ENCODE measurements around the gene TMEM18. TPM values are rescaled to one million over a fixed set of nuclear protein-coding genes. Genes with fewer than 3 reads are reported as not detected.
"Not testable (repeated sequence)": the region's sequence is repeated elsewhere in the genome, so short reads cannot be mapped to it uniquely, and the experiment has no call there.

The TMEM18 gene
- 24.8 TPM for total RNA-seq (ENCODE audit: insufficient read depth, low replicate concordance)

GRCh38 chr2:677056-677958 lies at the start of gene TMEM18:
Gene TMEM18 (minus strand): TSS chr2:677406. CDS start chr2:677345, 61 bp downstream.
- peak; percentile 99 for DNase-seq (ENCODE audit: low spot score)

- DNase-seq (ENCODE audit: low spot score), result no peak
Measured at GRCh38 chr2:726169-726568, 49.0 kb upstream of the TMEM18 start.

GRCh38 chr2:725468-725867 lies 48.3 kb upstream of the TMEM18 start:
- DNase-seq (ENCODE audit: low spot score), result no peak

- DNase-seq (ENCODE audit: low spot score), result no peak
Measured at GRCh38 chr2:723761-724160, 46.6 kb upstream of the TMEM18 start.

- no peak for DNase-seq (ENCODE audit: low spot score)
Measured at GRCh38 chr2:720842-721241, 43.6 kb upstream of the TMEM18 start.

GRCh38 chr2:719734-720133 lies 42.5 kb upstream of the TMEM18 start:
- no peak for DNase-seq (ENCODE audit: low spot score)

- DNase-seq (ENCODE audit: low spot score), result no peak
Measured at GRCh38 chr2:719191-719590, 42.0 kb upstream of the TMEM18 start.

- DNase-seq (ENCODE audit: low spot score), result no peak
Measured at GRCh38 chr2:717661-718060, 40.5 kb upstream of the TMEM18 start.

GRCh38 chr2:715854-716560 lies 38.8 kb upstream of the TMEM18 start:
- DNase-seq (ENCODE audit: low spot score), result no peak

- no peak for DNase-seq (ENCODE audit: low spot score)
Measured at GRCh38 chr2:715038-715437, 37.8 kb upstream of the TMEM18 start.

- DNase-seq (ENCODE audit: low spot score), result peak; percentile 54
Measured at GRCh38 chr2:714005-714741, 37.0 kb upstream of the TMEM18 start.

GRCh38 chr2:710867-711665 lies 33.9 kb upstream of the TMEM18 start:
- no peak for DNase-seq (ENCODE audit: low spot score)

GRCh38 chr2:709138-709765 lies 32.0 kb upstream of the TMEM18 start:
- DNase-seq (ENCODE audit: low spot score), result no peak

GRCh38 chr2:708667-709066 lies 31.5 kb upstream of the TMEM18 start:
- DNase-seq (ENCODE audit: low spot score), result no peak

- DNase-seq (ENCODE audit: low spot score), result no peak
Measured at GRCh38 chr2:705971-706511, 28.8 kb upstream of the TMEM18 start.

- DNase-seq (ENCODE audit: low spot score), result not testable (repeated sequence)
Measured at GRCh38 chr2:702765-703164, 25.6 kb upstream of the TMEM18 start.

GRCh38 chr2:696999-697627 lies 19.9 kb upstream of the TMEM18 start:
- no peak for DNase-seq (ENCODE audit: low spot score)

- DNase-seq (ENCODE audit: low spot score), result no peak
Measured at GRCh38 chr2:696463-696862, 19.3 kb upstream of the TMEM18 start.

GRCh38 chr2:694906-695510 lies 17.8 kb upstream of the TMEM18 start:
- DNase-seq (ENCODE audit: low spot score), result no peak

GRCh38 chr2:694174-694573 lies 17.0 kb upstream of the TMEM18 start:
- DNase-seq (ENCODE audit: low spot score), result peak; percentile 40
